H1 (cell line): Measurements from ENCODE around the gene SMIM17. TPM values are rescaled to one million over a fixed set of nuclear protein-coding genes. Genes with fewer than 3 reads are reported as not detected.

Source experiments
- CTCF ChIA-PET: fragments of 300-600 bp; sonication (Branson Sonifier 250); formaldehyde crosslinking; loops from one replicate; lab custom pipeline; 2021; ENCODE audit not compliant: partially characterized antibody; lab: Charles Lee
- POLR2A ChIA-PET: fragments of 300-600 bp; sonication (Branson Sonifier 250); formaldehyde crosslinking; loops from one replicate; lab custom pipeline; 2021; ENCODE audit warnings: inconsistent platforms; ENCODE audit not compliant: partially characterized antibody; lab: Charles Lee
- DNase-seq, 2 experiments: peaks; one replicate each; pipeline versions ENCODE4 v3.0.0 to v3.0.0-alpha.2; 2010 to 2022; ENCODE audit warnings: low spot score in 2 of 2, low read depth in 1 of 2, mixed read lengths in 1 of 2
- FAIRE-seq: peaks from 2 replicates; lab custom pipeline; 2011; peaks lifted over from hg19 to GRCh38; lab: Jason Lieb, UNC
- H2AFZ ChIP-seq: 2 replicates; pipeline ENCODE4 v1.8.1; 2012; ENCODE audit warnings: low read length, inconsistent platforms
- H2AK5ac ChIP-seq: 2 replicates; pipeline ENCODE4 v1.6.1; 2013; ENCODE audit warnings: low read depth, low read length
- H2BK120ac ChIP-seq: replicated peaks from 2 replicates; pipeline ENCODE3; 2013; ENCODE audit warnings: low read depth, low read length, inconsistent platforms
- H2BK12ac ChIP-seq: 2 replicates; pipeline ENCODE4 v1.6.1; 2013; ENCODE audit warnings: low read depth, low read length
- H2BK15ac ChIP-seq: 2 replicates; pipeline ENCODE4 v1.6.1; 2013; ENCODE audit warnings: low read length
- H2BK20ac ChIP-seq: 2 replicates; pipeline ENCODE4 v1.6.1; 2013; ENCODE audit warnings: low read length
- H2BK5ac ChIP-seq: 2 replicates; pipeline ENCODE4 v1.6.1; 2013; ENCODE audit warnings: low read depth, low read length
- H3K14ac ChIP-seq: 2 replicates; pipeline ENCODE4 v1.6.1; 2013; ENCODE audit warnings: inconsistent platforms; ENCODE audit not compliant: insufficient read length
- H3K18ac ChIP-seq: 2 replicates; pipeline ENCODE4 v1.6.1; 2013; ENCODE audit warnings: low read length; ENCODE audit errors: extremely low read depth
- H3K23ac ChIP-seq: 2 replicates; pipeline ENCODE4 v1.6.1; 2013; ENCODE audit warnings: inconsistent platforms; ENCODE audit not compliant: insufficient read length
- H3K23me2 ChIP-seq: 2 replicates; pipeline ENCODE4 v1.6.1; 2013; ENCODE audit warnings: low read depth, low read length
- H3K27ac ChIP-seq: 2 replicates; pipeline ENCODE4 v1.6.1; 2011; ENCODE audit warnings: low read depth, low read length, inconsistent platforms
- H3K27me3 ChIP-seq, 4 experiments: replicated peaks in 1 of 4; 1 replicate in 1 of 4; 2 replicates in 3 of 4; pipeline versions ENCODE4 v1.6.1 to v1.8.1; 2011 to 2013; ENCODE audit warnings: low read length in 3 of 4, mild to moderate bottlenecking in 3 of 4, inconsistent platforms in 2 of 4, mixed read lengths in 2 of 4, moderate library complexity in 1 of 4; ENCODE audit not compliant: control insufficient read depth in 3 of 4, insufficient read depth in 3 of 4; ENCODE audit errors: extremely low read depth in 1 of 4
- H3K36me3 ChIP-seq, 4 experiments: 2 replicates each; pipeline versions ENCODE4 v1.6.1 to v1.8.1; 2011 to 2013; ENCODE audit warnings: mild to moderate bottlenecking in 4 of 4, low read length in 3 of 4, moderate library complexity in 2 of 4, control low read depth in 1 of 4, inconsistent platforms in 1 of 4; ENCODE audit not compliant: insufficient read depth in 4 of 4, control insufficient read depth in 2 of 4
- H3K4ac ChIP-seq: replicated peaks from 2 replicates; pipeline ENCODE3; 2013; ENCODE audit warnings: low read length, low read depth, mixed read lengths, inconsistent platforms; ENCODE audit not compliant: insufficient read length
- H3K4me1 ChIP-seq, 4 experiments: replicated peaks in 1 of 4; 1 replicate in 1 of 4; 2 replicates in 3 of 4; pipeline versions ENCODE4 v1.6.1 to v1.8.1; 2011 to 2013; ENCODE audit warnings: low read length in 3 of 4, inconsistent platforms in 2 of 4, mixed read lengths in 1 of 4; ENCODE audit not compliant: insufficient read depth in 4 of 4, control insufficient read depth in 3 of 4
- H3K4me2 ChIP-seq, 2 experiments: 2 replicates each; pipeline versions ENCODE4 v1.6.1 to v1.8.1; 2011 to 2013; ENCODE audit warnings: low read depth in 2 of 2, low read length in 2 of 2, control low read depth in 1 of 2, inconsistent platforms in 1 of 2, mild to moderate bottlenecking in 1 of 2; ENCODE audit not compliant: insufficient read depth in 1 of 2
- H3K4me3 ChIP-seq, 4 experiments: fragments of 200-600, 300-600 bp in 1 of 4; sonication (generic), shearing (Covaris generic), sonication (Bioruptor Twin) in 1 of 4; 2 replicates each; pipeline versions ENCODE4 v1.5.1 to v1.8.1; 2011 to 2016; ENCODE audit warnings: low read length in 4 of 4, low read depth in 3 of 4, control low read depth in 2 of 4, inconsistent platforms in 2 of 4, mild to moderate bottlenecking in 2 of 4, mixed read lengths in 1 of 4, moderate library complexity in 1 of 4; ENCODE audit not compliant: insufficient read depth in 2 of 4; ENCODE audit errors: extremely low read depth in 1 of 4
- H3K56ac ChIP-seq: replicated peaks from 2 replicates; pipeline ENCODE3; 2013; ENCODE audit warnings: low read depth, mild to moderate bottlenecking, mixed read lengths, low read length, inconsistent platforms; ENCODE audit not compliant: insufficient read length
- H3K79me1 ChIP-seq: 2 replicates; pipeline ENCODE4 v1.6.1; 2013; ENCODE audit warnings: low read depth, low read length, control low read depth
- H3K79me2 ChIP-seq, 2 experiments: 2 replicates each; pipeline versions ENCODE4 v1.6.1 to v1.8.1; 2012 to 2013; ENCODE audit warnings: low read length in 2 of 2, mild to moderate bottlenecking in 2 of 2, inconsistent platforms in 1 of 2; ENCODE audit not compliant: insufficient read depth in 2 of 2, control insufficient read depth in 1 of 2
- H3K9ac ChIP-seq, 4 experiments: replicated peaks in 1 of 4; 1 replicate in 1 of 4; 2 replicates in 3 of 4; pipeline versions ENCODE4 v1.6.1 to v1.8.1; 2011 to 2013; ENCODE audit warnings: low read depth in 3 of 4, low read length in 3 of 4, control low read depth in 2 of 4, mild to moderate bottlenecking in 2 of 4, moderate library complexity in 2 of 4, inconsistent platforms in 1 of 4; ENCODE audit errors: extremely low read depth in 1 of 4
- H3K9me3 ChIP-seq, 2 experiments: 2 replicates each; pipeline versions ENCODE4 v1.6.1 to v1.8.1; 2012 to 2013; ENCODE audit warnings: mild to moderate bottlenecking in 2 of 2, moderate library complexity in 2 of 2, control low read depth in 1 of 2, inconsistent platforms in 1 of 2, low read depth in 1 of 2, low read length in 1 of 2, mixed read lengths in 1 of 2; ENCODE audit not compliant: insufficient read depth in 2 of 2
- H4K20me1 ChIP-seq, 2 experiments: replicated peaks in 1 of 2; 2 replicates each; pipeline versions ENCODE3 to v1.8.1; 2011 to 2013; ENCODE audit warnings: inconsistent platforms in 2 of 2, low read length in 2 of 2, mild to moderate bottlenecking in 1 of 2; ENCODE audit not compliant: insufficient read depth in 2 of 2, control insufficient read depth in 1 of 2
- H4K5ac ChIP-seq: 2 replicates; pipeline ENCODE4 v1.6.1; 2013; ENCODE audit warnings: low read length, low read depth, mixed read lengths, inconsistent platforms; ENCODE audit not compliant: insufficient read length
- H4K8ac ChIP-seq: 2 replicates; pipeline ENCODE4 v1.8.0; 2013; ENCODE audit warnings: mild to moderate bottlenecking, moderate library complexity, low read length, inconsistent platforms; ENCODE audit not compliant: insufficient read depth; ENCODE audit errors: extremely low read depth
- H4K91ac ChIP-seq: replicated peaks from 2 replicates; pipeline ENCODE3; 2013; ENCODE audit warnings: low read length, mixed read lengths, inconsistent platforms; ENCODE audit not compliant: insufficient read length
- CREB1 ChIP-seq: IDR thresholded peaks from 2 replicates; pipeline ENCODE4 v1.6.1; 2012; ENCODE audit warnings: inconsistent platforms
- CTBP2 ChIP-seq: IDR thresholded peaks from 2 replicates; pipeline ENCODE4 v1.7.0; 2011; ENCODE audit warnings: borderline replicate concordance, mild to moderate bottlenecking, moderate library complexity, mixed read lengths, low read length; ENCODE audit not compliant: insufficient read depth, insufficient read length
- SUZ12 ChIP-seq: fragments of 200-600 bp; sonication (generic); IDR thresholded peaks from 2 replicates; pipeline ENCODE4 v1.6.1; 2012; ENCODE audit warnings: mild to moderate bottlenecking, inconsistent platforms, low read length, moderate library complexity, mixed read lengths
- WGBS, 2 experiments: shearing (Covaris generic) in 1 of 2; methylation state at CpG; one replicate each; pipeline versions ENCODE4 v1.1.6 to v1.1.7; 2013 to 2015; ENCODE audit warnings: low lambda C conversion rate in 2 of 2, mixed read lengths in 2 of 2, inconsistent platforms in 1 of 2, low coverage in 1 of 2, missing lambda C conversion rate in 1 of 2; ENCODE audit not compliant: insufficient replicate concordance in 2 of 2, insufficient coverage in 1 of 2, insufficient read length in 1 of 2; ENCODE audit errors: extremely low coverage in 1 of 2, missing lambda C conversion rate in 1 of 2; 5-methylcytosine and 5-hydroxymethylcytosine counted together
- polyA plus RNA-seq, 7 experiments: library from polyadenylated mRNA; depleted of rRNA in 3 of 7; stranded (reverse) in 5 of 7; unstranded in 2 of 7; fragments of >200 nt in 5 of 7; fragments of 200-250 nt in 2 of 7; gene quantifications; 1 replicate in 5 of 7; 2 replicates in 1 of 7; 4 replicates in 1 of 7; pipeline versions ENCODE4 v1.2.1 to v1.2.3, GENCODE V29; 2011 to 2013; ENCODE audit warnings: missing spikeins in 2 of 7, mixed read lengths in 2 of 7
- total RNA-seq: library from RNA; stranded (reverse); fragmentation: NEBNext Ultra II Directional; extraction: Animal tissue kit (Norgen Biotek cat#: 25700); gene quantifications from 2 replicates; pipeline ENCODE4 v1.2.1, GENCODE V29; 2021
- TF ChIP-seq, protein P1 (sequence below): IDR thresholded peaks from 2 replicates; pipeline ENCODE4 v1.6.1; 2011; ENCODE audit warnings: low read depth, mild to moderate bottlenecking, low read length; ENCODE audit not compliant: insufficient read depth

SMIM17 gene
- total and polyA plus RNA-seq, 2 of the 8 experiments (the other 6 are each of a cell fraction or from before 2014, with no cell fraction given): 0.06 TPM; not detected in 1

DNA sequence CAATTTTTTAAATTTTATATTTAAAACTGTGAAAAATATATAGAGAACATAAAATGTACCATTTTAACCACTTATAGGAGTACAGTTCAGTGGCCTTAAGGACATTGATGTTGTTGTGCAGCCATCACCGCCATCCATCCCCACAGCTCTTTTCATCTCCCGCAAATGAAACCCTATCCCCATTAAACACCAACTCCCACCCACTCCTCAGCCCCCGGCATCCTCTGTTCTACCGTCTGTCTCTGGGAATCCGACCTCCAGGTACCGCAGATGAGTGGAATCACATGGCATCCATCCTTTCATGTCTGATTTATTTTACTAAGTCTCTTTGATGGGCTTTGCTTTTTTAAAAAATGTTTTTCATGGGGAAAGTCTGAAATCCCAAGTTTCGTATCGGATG is 23.8 kb upstream of the SMIM17 start:
- no peak for TF ChIP-seq CTBP2
- TF ChIP-seq, protein P1, sequence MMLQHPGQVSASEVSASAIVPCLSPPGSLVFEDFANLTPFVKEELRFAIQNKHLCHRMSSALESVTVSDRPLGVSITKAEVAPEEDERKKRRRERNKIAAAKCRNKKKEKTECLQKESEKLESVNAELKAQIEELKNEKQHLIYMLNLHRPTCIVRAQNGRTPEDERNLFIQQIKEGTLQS: no peak
- TF ChIP-seq SUZ12: no peak
- TF ChIP-seq CREB1: no peak
- TF ChIP-seq, all 59 proteins: peak for 0
- Histone ChIP-seq H2BK120ac (no peak overlapping the region), H2AFZ (no peak overlapping the region), H2AK5ac (no peak overlapping the region), H3K23me2 (no peaks in the 10 kb centered on the region), H3K4ac (no peak overlapping the region), H3K36me3 (peaks cover 2 to 29% (median 7%) of the 10 kb centered on the region in 4 experiments; a peak in 5 of 8 replicates), H3K4me2 (no peak overlapping the region), H4K5ac (no peak overlapping the region), H3K56ac (no peak overlapping the region), H2BK15ac (no peak overlapping the region), H3K9me3 (peaks cover 32 to 67% of the 10 kb centered on the region in 2 experiments; a peak in 3 of 4 replicates), H3K14ac (no peak overlapping the region), H3K18ac (no peak overlapping the region), H3K4me1 (no peaks in the 10 kb centered on the region), H2BK5ac (no peak overlapping the region), H3K79me1 (0 out of 2 replicates have a peak, but pooled peaks cover 7% of the 10 kb centered on the region), H4K20me1 (no peaks in the 10 kb centered on the region), H3K4me3 (no peak overlapping the region), H3K27ac (no peak overlapping the region), H3K79me2 (peaks cover 0 to 2% of the 10 kb centered on the region in 2 experiments; a peak in 2 of 4 replicates), H2BK20ac (no peak overlapping the region), H2BK12ac (no peak overlapping the region), H4K8ac (no peak overlapping the region), H3K9ac (no peak overlapping the region), H4K91ac (no peak overlapping the region), H3K27me3 (no peaks in the 10 kb centered on the region), H3K23ac (no peak overlapping the region)
- 93% methylated on average over 8 of the region's 8 CpGs; no CpG with 5 or more reads in 1 of the 2 experiments for WGBS, 2 experiments
- FAIRE-seq (no peak), DNase-seq (no peak)
- POLR2A ChIA-PET: no interaction called here
- CTCF ChIA-PET: no interaction called here
